NCI-H2107 (cell line): ENCODE results near the gene DHX35.
A peak's percentile ranks its signal among the peaks of the same experiment; 100 is the strongest.
"Not testable (repeated sequence)": the region's sequence is repeated elsewhere in the genome, so short reads cannot be mapped to it uniquely, and the experiment has no call there.

Experiments
- DNase-seq: peaks from one replicate; lab custom pipeline; 2025; lab: John Stamatoyannopoulos, UW

The DHX35 gene

GRCh38 chr20:38979434-38979833 lies 17.3 kb downstream of the DHX35 start:
- DNase-seq = no peak

GRCh38 chr20:38979842-38980241 lies 17.7 kb downstream of the DHX35 start:
- DNase-seq = no peak

GRCh38 chr20:38982291-38982690 lies 20.1 kb downstream of the DHX35 start:
- no peak for DNase-seq

GRCh38 chr20:38985060-38985459 lies 22.9 kb downstream of the DHX35 start:
- no peak for DNase-seq

GRCh38 chr20:38985603-38986170 lies 23.5 kb downstream of the DHX35 start:
- DNase-seq = no peak

- no peak for DNase-seq
Observed at GRCh38 chr20:38986663-38987062, 24.5 kb downstream of the DHX35 start.

- DNase-seq = no peak
Observed at GRCh38 chr20:38987777-38988176, 25.6 kb downstream of the DHX35 start.

- no peak for DNase-seq
Observed at GRCh38 chr20:38990728-38991127, 28.6 kb downstream of the DHX35 start.

GRCh38 chr20:38991814-38992704 lies 29.9 kb downstream of the DHX35 start:
- DNase-seq = no peak

- DNase-seq = no peak
Observed at GRCh38 chr20:38995536-38996044, 33.4 kb downstream of the DHX35 start.

- not testable (repeated sequence) for DNase-seq
Observed at GRCh38 chr20:38996866-38997265, 34.7 kb downstream of the DHX35 start.

GRCh38 chr20:38997622-38998021 lies 35.5 kb downstream of the DHX35 start:
- no peak for DNase-seq

GRCh38 chr20:38999217-38999616 lies 37.1 kb downstream of the DHX35 start:
- DNase-seq = no peak

GRCh38 chr20:38999965-39000910 lies 38.1 kb downstream of the DHX35 start:
- no peak for DNase-seq

- no peak for DNase-seq
Observed at GRCh38 chr20:39004508-39004907, 42.4 kb downstream of the DHX35 start.

GRCh38 chr20:39009348-39009747 lies 47.2 kb downstream of the DHX35 start:
- DNase-seq = no peak

GRCh38 chr20:39010496-39010895 lies 48.4 kb downstream of the DHX35 start:
- DNase-seq = peak; percentile 13

GRCh38 chr20:39013662-39014109 lies 51.5 kb downstream of the DHX35 start:
- DNase-seq = no peak

GRCh38 chr20:39016041-39016440 lies 53.9 kb downstream of the DHX35 start:
- no peak for DNase-seq

GRCh38 chr20:39016506-39016905 lies 54.4 kb downstream of the DHX35 start:
- no peak for DNase-seq

GRCh38 chr20:39019027-39019426 lies 56.9 kb downstream of the DHX35 start:
- DNase-seq = no peak

- no peak for DNase-seq
Observed at GRCh38 chr20:39019805-39020325, 57.7 kb downstream of the DHX35 start.
